GM12875 (cell line): Measurements from ENCODE around the gene NCKAP5.

ENCODE experiments used
- H3K4me3 ChIP-seq: one replicate; pipeline ENCODE4 v1.5.1; 2011; ENCODE audit warnings: low read depth, low read length, control low read depth
- TF ChIP-seq, protein P1 (sequence below): IDR thresholded peaks from 2 replicates; pipeline ENCODE4 v1.5.1; 2011; ENCODE audit warnings: low read depth, mild to moderate bottlenecking, control low read depth, inconsistent platforms, low read length, moderate library complexity, borderline replicate concordance; ENCODE audit not compliant: insufficient read depth

NCKAP5 gene

DNA sequence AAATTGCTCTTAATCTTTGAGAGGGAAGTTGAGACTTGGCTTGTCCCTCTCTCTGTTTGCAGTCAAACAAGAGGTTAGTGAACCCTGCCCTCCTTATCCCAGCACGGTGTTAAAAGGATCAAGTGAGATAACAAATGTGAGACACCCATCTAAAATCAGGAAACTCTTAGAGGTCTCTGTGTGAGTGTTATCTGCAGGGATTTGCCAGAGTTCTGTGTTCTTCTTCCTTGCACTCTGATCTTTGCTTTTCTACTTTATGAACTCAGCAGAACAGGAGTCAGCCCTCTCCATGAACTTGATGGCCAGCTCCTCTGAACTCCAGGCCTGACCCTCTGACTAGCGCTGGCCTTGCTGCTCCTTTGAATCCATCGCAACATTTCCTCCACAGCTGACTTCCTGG, 123.8 kb downstream of the NCKAP5 start:
- H3K4me3 ChIP-seq: no peak overlapping the region
- TF ChIP-seq, protein P1, sequence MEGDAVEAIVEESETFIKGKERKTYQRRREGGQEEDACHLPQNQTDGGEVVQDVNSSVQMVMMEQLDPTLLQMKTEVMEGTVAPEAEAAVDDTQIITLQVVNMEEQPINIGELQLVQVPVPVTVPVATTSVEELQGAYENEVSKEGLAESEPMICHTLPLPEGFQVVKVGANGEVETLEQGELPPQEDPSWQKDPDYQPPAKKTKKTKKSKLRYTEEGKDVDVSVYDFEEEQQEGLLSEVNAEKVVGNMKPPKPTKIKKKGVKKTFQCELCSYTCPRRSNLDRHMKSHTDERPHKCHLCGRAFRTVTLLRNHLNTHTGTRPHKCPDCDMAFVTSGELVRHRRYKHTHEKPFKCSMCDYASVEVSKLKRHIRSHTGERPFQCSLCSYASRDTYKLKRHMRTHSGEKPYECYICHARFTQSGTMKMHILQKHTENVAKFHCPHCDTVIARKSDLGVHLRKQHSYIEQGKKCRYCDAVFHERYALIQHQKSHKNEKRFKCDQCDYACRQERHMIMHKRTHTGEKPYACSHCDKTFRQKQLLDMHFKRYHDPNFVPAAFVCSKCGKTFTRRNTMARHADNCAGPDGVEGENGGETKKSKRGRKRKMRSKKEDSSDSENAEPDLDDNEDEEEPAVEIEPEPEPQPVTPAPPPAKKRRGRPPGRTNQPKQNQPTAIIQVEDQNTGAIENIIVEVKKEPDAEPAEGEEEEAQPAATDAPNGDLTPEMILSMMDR: no peak

DNA sequence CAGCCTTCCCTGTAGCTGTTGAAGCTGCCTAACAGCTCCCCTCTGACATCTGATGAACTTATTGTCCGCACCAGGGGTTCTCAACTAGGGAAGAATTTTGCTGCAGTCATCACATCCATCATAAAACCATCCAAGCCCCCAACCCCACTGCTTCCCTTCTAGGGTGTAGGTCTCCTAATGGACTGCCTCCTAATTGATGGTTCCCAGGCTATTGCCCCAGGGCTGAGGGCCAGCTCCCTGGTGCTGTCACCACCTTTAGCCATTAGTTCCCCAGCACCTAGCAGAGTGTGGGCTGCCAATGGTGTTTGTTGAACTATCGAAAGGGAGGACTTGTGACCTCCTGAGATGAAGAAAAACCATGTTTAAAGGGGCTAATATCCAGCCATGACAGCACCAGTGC, 125.9 kb downstream of the NCKAP5 start:
- H3K4me3 ChIP-seq: no peak overlapping the region
- TF ChIP-seq, protein P1: no peak

DNA sequence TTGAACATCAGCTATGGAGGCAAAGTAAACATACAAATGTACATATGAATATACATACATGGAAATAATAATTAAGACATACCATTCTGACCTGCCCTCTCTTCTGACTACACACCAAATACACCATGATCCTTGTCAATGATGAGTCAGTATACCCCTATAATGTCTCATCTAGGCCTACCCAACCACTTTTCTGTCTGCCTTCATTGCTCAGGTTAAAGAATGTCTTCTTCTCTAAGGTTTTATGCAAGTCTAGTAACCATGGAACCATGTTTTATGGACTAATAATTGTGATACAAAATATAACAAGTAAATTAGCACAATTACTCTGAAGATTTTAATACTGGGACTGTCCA, 128.7 kb downstream of the NCKAP5 start:
- no peak overlapping the region for H3K4me3 ChIP-seq
- TF ChIP-seq, protein P1: no peak

DNA sequence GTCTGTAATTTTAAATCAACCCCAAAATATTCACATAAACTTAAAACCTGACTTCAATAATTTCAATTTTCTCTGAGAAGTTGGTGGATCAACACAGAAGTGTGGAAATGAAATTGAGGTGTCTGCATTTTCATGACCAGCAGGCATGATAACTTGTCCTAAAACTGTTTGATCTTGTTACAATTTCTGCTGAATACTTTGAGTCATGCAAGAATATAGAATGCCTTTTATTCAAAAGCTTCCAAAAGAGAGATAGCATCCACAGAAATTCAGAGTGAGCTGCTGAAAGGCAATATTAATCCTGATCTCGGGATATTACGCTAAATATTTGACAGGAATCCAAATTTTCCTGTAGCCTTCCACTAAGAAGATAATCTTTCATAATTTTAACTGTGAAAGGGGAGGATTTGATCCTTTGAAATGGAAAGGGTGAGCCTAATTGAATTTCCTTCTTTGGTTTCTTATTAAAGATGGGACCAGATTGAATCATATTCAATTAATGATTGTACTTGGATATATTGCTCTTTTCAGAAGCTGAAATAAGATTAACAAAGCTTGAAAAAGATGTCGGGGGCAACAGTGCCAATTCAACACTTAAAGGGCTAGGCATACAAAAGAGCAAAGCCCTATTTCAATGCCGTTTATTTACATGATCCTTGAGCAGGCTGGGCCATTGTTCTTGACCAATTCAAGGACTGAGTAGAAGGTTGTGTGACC, 129.3 kb downstream of the NCKAP5 start:
- TF ChIP-seq, protein P1: no peak
- H3K4me3 ChIP-seq: no peak overlapping the region

DNA sequence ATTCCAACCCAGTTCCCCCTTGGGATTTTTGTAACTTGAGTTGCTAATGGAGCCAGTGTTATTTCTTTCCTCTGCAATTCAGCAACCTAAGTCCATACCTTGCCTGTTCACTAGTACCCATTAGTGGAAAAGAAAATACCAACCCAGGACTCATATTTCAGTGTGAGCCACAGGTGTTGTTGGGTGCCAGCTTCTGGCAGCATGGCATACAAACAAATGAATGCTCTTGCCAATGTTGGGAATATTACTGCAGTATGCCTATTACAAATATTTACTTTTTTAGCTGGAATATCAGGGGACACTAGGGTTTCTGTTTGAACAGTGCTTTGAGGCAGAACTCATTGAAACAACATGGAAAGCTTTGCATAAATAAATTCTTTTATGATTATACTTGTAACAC, 130.2 kb downstream of the NCKAP5 start:
- TF ChIP-seq, protein P1: no peak

DNA sequence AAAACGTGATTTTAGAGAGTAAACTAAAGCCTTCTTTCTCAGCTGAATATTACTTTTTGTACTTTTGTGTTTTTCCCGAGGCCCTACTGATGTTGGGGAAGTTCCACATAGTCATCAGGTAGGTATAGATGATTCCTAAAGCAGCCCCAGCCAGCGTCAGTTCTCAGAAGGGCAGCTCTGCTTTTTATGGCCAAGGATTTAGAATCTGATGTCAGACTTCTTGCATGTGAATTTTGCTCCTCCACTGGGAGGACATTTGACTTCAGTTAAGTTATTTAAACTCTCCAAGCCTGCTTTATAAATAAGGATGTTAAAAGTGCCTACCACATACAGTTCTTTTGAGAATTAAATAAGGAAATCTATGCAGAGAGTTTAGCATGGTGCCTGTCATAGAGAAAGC, 130.8 kb downstream of the NCKAP5 start:
- H3K4me3 ChIP-seq: no peak overlapping the region
- TF ChIP-seq, protein P1: no peak

More for the DNA sequence above, 130.2 kb downstream of the NCKAP5 start:
- H3K4me3 ChIP-seq: no peak overlapping the region

DNA sequence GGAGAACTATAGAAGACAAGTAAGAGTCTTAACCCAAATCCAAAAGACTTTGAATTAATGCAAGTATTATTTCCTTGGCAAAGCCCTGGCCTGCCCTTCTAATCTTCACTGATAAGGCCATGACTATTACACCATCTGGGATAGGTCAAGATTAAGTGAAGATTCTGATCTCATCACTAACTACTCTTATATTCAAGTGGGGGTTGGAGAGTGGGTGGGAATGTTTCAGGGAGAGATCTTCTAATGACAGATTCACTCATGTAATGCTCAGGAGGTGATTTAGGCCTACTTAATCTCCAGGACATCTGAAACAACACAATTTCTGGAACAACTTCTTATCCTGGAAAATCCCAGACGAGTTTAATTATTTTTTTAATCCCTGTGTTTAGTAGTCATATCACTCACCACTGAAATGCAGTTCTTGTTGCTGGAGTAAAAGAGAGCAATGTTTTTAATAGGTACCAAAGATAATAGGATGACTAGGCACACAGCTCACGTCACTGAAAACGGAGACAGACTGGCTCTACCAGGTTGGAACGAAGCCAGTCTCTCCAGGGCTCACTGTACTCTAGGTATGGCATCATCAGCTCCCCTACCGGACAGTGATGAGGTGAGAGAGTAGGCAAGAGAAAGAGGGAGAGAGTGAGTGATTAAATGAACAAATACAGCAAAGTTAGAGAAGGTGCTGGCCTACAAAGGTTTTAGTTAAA, 133.1 kb downstream of the NCKAP5 start:
- no peak overlapping the region for H3K4me3 ChIP-seq
- TF ChIP-seq, protein P1: no peak
